Neutrophil (primary cell): ENCODE data around the gene CYBRD1.

Experiments
- H3K27ac ChIP-seq: fragments of 200-600 bp; sonication (generic); 2 replicates; pipeline ENCODE4 v1.5.1; 2016; ENCODE audit warnings: mild to moderate bottlenecking, moderate library complexity
- H3K27me3 ChIP-seq: fragments of 200-600 bp; sonication (generic); 2 replicates; pipeline ENCODE4 v1.6.0; 2016; ENCODE audit warnings: mild to moderate bottlenecking
- H3K36me3 ChIP-seq: fragments of 200-600 bp; sonication (generic); 2 replicates; pipeline ENCODE4 v1.5.1; 2017
- H3K4me1 ChIP-seq, 2 experiments: fragments of 200-600 bp in 1 of 2; sonication (generic) in 1 of 2; 1 replicate in 1 of 2; 2 replicates in 1 of 2; pipeline versions ENCODE4 v1.5.1 to v1.6.1; 2013 to 2016; ENCODE audit warnings: low read depth in 1 of 2, low read length in 1 of 2, mild to moderate bottlenecking in 1 of 2, moderate library complexity in 1 of 2; ENCODE audit not compliant: control insufficient read depth in 1 of 2, insufficient read depth in 1 of 2
- H3K4me3 ChIP-seq, 2 experiments: fragments of 200-600 bp in 1 of 2; sonication (generic) in 1 of 2; 1 replicate in 1 of 2; 2 replicates in 1 of 2; pipeline ENCODE4 v1.5.1; 2013 to 2016; ENCODE audit warnings: low read depth in 1 of 2, low read length in 1 of 2, mild to moderate bottlenecking in 1 of 2, moderate library complexity in 1 of 2
- H3K9me3 ChIP-seq: fragments of 200-600 bp; sonication (generic); 2 replicates; pipeline ENCODE4 v1.5.1; 2016
- CTCF ChIP-seq: fragments of 200-600 bp; sonication (generic); IDR thresholded peaks from 2 replicates; pipeline ENCODE4 v1.5.1; 2016; ENCODE audit warnings: antibody characterized with exemption

CYBRD1 gene

GRCh38 chr2:171512014-171512413 is 10.3 kb upstream of the CYBRD1 start:
- no peak overlapping the region for H3K4me3 ChIP-seq
- peaks cover 33 to 40% of the 10 kb centered on the region in 2 experiments for H3K4me1 ChIP-seq
- peak overlapping the region; percentile 52 for H3K27ac ChIP-seq
- H3K27me3 ChIP-seq = no peaks in the 10 kb centered on the region
- no peaks in the 10 kb centered on the region for H3K36me3 ChIP-seq
- no peak for TF ChIP-seq CTCF
- no peaks in the 10 kb centered on the region for H3K9me3 ChIP-seq

- Histone ChIP-seq H3K27me3 (no peaks in the 10 kb centered on the region), H3K36me3 (no peaks in the 10 kb centered on the region), H3K9me3 (no peaks in the 10 kb centered on the region), H3K4me3 (no peak overlapping the region), H3K4me1 (peaks cover 33 to 40% of the 10 kb centered on the region in 2 experiments), H3K27ac (peak overlapping the region; percentile 52)
- TF ChIP-seq CTCF = no peak
These were observed 9.5 kb upstream of the CYBRD1 start for GRCh38 chr2:171512683-171513195.

GRCh38 chr2:171513719-171514160 is 8.5 kb upstream of the CYBRD1 start:
- no peak for TF ChIP-seq CTCF
- Histone ChIP-seq H3K27me3 (no peaks in the 10 kb centered on the region), H3K27ac (peak overlapping the region; percentile 37)

GRCh38 chr2:171514908-171515582 is 7.2 kb upstream of the CYBRD1 start:
- H3K4me1 ChIP-seq = peaks cover 33 to 40% of the 10 kb centered on the region in 2 experiments
- H3K27me3 ChIP-seq = no peaks in the 10 kb centered on the region
- H3K36me3 ChIP-seq = no peaks in the 10 kb centered on the region
- H3K4me3 ChIP-seq = no peak overlapping the region
- no peaks in the 10 kb centered on the region for H3K9me3 ChIP-seq
- TF ChIP-seq CTCF = no peak
- H3K27ac ChIP-seq = no peak overlapping the region

More at GRCh38 chr2:171513719-171514160, 8.5 kb upstream of the CYBRD1 start:
- H3K36me3 ChIP-seq = no peaks in the 10 kb centered on the region
- peaks cover 33 to 40% of the 10 kb centered on the region in 2 experiments for H3K4me1 ChIP-seq
- H3K4me3 ChIP-seq = no peak overlapping the region
- no peaks in the 10 kb centered on the region for H3K9me3 ChIP-seq

GRCh38 chr2:171515672-171516298 is 6.5 kb upstream of the CYBRD1 start:
- no peaks in the 10 kb centered on the region for H3K9me3 ChIP-seq
- peaks cover 33 to 40% of the 10 kb centered on the region in 2 experiments for H3K4me1 ChIP-seq
- no peaks in the 10 kb centered on the region for H3K36me3 ChIP-seq
- no peak overlapping the region for H3K27ac ChIP-seq
- no peaks in the 10 kb centered on the region for H3K27me3 ChIP-seq
- no peak for TF ChIP-seq CTCF
- no peak overlapping the region for H3K4me3 ChIP-seq
